Effector memory CD4-positive, alpha-beta T cell (primary cell): ENCODE measurements around the gene PCBP3.

ENCODE experiments used
- DNase-seq, 3 donors: peaks; one replicate each; pipeline ENCODE4 v3.0.0-alpha.2; 2020
- H3K27ac ChIP-seq: 2 replicates; pipeline ENCODE4 v1.7.0; 2013; ENCODE audit warnings: mild to moderate bottlenecking, low read length, moderate library complexity; ENCODE audit not compliant: insufficient read depth, poor library complexity, severe bottlenecking
- H3K27me3 ChIP-seq: replicated peaks from 2 replicates; pipeline ENCODE4 v1.7.0; 2013; ENCODE audit warnings: mild to moderate bottlenecking, low read length; ENCODE audit not compliant: insufficient read depth, control insufficient read depth, poor library complexity, severe bottlenecking
- H3K36me3 ChIP-seq: 2 replicates; pipeline ENCODE4 v1.7.0; 2013; ENCODE audit warnings: mild to moderate bottlenecking, low read length, moderate library complexity; ENCODE audit not compliant: control insufficient read depth, insufficient read depth
- H3K4me1 ChIP-seq: 2 replicates; pipeline ENCODE4 v1.7.0; 2013; ENCODE audit warnings: low read length, mild to moderate bottlenecking; ENCODE audit not compliant: control insufficient read depth, insufficient read depth, poor library complexity, severe bottlenecking
- H3K4me3 ChIP-seq: 2 replicates; pipeline ENCODE4 v1.7.0; 2013; ENCODE audit warnings: low read length, low read depth, mild to moderate bottlenecking; ENCODE audit not compliant: insufficient read depth, poor library complexity, severe bottlenecking
- H3K9me3 ChIP-seq: 2 replicates; pipeline ENCODE4 v1.7.0; 2013; ENCODE audit warnings: mild to moderate bottlenecking, low read length, moderate library complexity; ENCODE audit not compliant: control insufficient read depth

The PCBP3 gene

DNA sequence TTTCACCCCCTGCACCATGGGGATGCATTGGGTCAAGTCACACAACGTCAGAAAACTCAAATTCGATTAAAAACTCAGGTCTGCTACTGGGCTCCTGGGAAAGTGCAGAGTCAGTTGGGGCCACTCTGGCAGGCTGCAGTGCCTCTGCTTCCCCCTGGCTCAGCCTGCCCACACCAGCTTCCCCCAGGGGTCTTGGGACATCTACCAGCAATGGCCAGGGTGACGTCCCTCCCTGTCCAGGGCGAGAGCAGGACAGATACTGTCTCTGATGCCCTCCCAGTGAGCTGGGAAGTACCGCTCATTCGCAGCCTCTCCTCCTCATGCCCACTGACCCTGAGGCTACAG is 231.9 kb downstream of the PCBP3 start:
- H3K27ac ChIP-seq, result no peak overlapping the region

DNA sequence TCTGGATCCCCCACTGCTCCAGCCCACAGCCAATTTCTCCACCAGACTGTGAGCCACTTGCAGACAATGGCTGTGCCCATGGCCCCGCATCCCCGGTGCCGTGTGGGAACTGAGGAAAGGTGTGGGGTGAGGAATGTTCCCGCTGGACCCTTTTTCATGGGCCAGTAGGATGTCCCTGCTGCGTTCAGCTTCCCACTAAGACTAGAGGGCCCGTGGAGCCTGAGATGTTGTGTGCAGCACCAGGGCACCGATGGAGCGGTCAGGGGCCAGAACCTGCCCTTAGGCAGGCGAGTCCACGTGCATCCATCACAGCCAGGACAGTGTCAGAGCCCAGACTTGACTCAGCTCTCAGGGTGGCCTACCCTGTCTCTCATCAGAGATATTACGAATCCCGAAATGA is 232.4 kb downstream of the PCBP3 start:
- no peak for DNase-seq
- H3K9me3 ChIP-seq, result no peaks in the 10 kb centered on the region
- no peaks in the 10 kb centered on the region for H3K36me3 ChIP-seq
- peaks cover 14% of the 10 kb centered on the region for H3K4me1 ChIP-seq
- H3K27ac ChIP-seq, result no peak overlapping the region
- no peak overlapping the region for H3K4me3 ChIP-seq
- H3K27me3 ChIP-seq, result no peaks in the 10 kb centered on the region

More for the DNA sequence above, 231.9 kb downstream of the PCBP3 start:
- no peak overlapping the region for H3K4me3 ChIP-seq
- DNase-seq, result no peak
- no peaks in the 10 kb centered on the region for H3K36me3 ChIP-seq
- no peaks in the 10 kb centered on the region for H3K27me3 ChIP-seq
- H3K4me1 ChIP-seq, result peaks cover 9% of the 10 kb centered on the region
- no peaks in the 10 kb centered on the region for H3K9me3 ChIP-seq

DNA sequence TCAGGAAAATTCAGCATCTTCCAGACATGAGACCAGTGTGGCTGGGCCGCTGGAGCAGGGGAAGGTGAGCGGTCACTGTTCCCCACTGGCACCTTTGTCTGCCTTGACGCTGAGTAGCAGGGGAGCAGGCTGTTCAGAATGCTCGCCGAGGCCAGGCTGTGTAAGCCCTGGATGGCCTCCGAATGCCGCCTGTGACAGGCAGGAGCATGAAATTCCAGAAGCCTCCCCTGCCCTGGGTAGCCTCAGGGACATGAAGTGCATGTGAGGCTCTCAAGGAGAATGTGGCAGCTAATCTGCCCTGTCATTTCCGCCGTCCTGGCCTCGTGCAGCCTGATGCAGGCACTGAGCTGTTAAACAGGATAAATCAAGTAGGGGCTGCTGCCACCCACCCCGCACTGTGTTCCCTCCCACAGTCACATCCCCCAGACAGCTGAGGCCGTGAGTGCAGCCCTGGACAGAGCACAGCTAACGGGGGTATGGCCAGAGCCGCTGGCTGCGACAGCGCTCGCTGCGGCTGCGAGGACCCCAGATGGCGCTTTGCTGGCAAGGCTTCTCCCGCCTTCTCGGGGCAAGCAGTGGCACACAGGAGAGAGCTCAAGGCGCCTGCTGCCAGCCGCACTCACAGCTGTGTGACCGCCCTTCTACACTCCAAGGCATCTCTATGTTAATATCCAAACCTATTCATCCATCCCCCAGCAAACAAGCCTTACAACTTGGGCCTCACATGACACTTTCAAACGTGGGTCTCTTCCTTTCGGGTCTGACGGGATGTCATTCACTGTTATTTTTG is 233.1 kb downstream of the PCBP3 start:
- peaks cover 14% of the 10 kb centered on the region for H3K4me1 ChIP-seq
- H3K36me3 ChIP-seq, result no peaks in the 10 kb centered on the region
- H3K27ac ChIP-seq, result no peak overlapping the region
- H3K27me3 ChIP-seq, result no peaks in the 10 kb centered on the region
- no peak for DNase-seq
- no peak overlapping the region for H3K4me3 ChIP-seq
- no peaks in the 10 kb centered on the region for H3K9me3 ChIP-seq

DNA sequence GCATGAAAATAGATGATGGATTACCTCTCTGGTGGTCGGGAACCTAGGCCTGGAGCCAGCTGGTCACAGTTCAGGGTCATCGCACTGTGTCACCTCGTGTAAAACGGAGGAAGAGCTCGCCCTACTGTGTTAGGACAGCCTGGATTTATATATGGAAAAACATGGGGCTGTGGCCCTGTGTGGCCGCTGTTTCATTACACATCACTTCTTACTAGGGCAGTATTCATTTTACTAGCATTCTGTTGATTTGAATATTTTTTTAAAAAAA is 233.6 kb downstream of the PCBP3 start:
- peaks cover 14% of the 10 kb centered on the region for H3K4me1 ChIP-seq
- DNase-seq, result no peak
- no peak overlapping the region for H3K4me3 ChIP-seq
- no peaks in the 10 kb centered on the region for H3K27me3 ChIP-seq
- H3K9me3 ChIP-seq, result no peaks in the 10 kb centered on the region
- no peaks in the 10 kb centered on the region for H3K36me3 ChIP-seq
- no peak overlapping the region for H3K27ac ChIP-seq

DNA sequence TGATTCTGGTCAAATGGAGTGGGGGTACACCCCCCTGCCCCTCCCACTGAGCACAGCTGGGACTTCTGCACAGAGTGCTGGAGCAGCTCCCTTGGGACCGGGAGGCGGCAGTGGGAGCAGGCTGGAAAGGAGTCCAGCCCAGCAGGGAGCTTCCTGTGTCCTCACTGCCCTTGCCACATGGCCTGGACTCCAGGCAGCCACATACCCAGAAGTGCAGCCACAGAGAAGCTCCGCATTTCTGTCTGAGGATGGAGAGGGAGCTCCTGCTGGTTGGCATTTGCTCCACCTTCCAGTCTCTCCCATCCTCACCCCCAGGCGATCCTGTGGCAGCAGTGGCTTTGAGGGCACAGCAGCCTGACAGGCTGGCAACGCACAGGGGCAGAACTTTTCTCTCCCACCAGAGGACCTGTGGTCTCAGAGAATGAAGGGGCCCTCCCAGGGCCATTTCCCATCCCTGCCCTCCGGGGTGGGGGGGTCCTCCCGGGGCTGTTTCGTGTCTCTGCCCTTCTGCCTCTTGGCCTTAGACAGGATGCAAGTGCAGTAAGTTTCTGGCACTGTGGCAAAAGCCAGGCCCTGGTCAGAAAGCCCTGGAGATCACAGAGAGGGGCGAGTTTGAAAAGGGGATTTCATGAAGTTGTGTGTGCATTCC is 234.4 kb downstream of the PCBP3 start:
- no peak for DNase-seq
- Histone ChIP-seq H3K4me1 (peaks cover 14% of the 10 kb centered on the region), H3K9me3 (no peaks in the 10 kb centered on the region), H3K27me3 (no peaks in the 10 kb centered on the region), H3K36me3 (no peaks in the 10 kb centered on the region), H3K4me3 (no peak overlapping the region), H3K27ac (no peak overlapping the region)

DNA sequence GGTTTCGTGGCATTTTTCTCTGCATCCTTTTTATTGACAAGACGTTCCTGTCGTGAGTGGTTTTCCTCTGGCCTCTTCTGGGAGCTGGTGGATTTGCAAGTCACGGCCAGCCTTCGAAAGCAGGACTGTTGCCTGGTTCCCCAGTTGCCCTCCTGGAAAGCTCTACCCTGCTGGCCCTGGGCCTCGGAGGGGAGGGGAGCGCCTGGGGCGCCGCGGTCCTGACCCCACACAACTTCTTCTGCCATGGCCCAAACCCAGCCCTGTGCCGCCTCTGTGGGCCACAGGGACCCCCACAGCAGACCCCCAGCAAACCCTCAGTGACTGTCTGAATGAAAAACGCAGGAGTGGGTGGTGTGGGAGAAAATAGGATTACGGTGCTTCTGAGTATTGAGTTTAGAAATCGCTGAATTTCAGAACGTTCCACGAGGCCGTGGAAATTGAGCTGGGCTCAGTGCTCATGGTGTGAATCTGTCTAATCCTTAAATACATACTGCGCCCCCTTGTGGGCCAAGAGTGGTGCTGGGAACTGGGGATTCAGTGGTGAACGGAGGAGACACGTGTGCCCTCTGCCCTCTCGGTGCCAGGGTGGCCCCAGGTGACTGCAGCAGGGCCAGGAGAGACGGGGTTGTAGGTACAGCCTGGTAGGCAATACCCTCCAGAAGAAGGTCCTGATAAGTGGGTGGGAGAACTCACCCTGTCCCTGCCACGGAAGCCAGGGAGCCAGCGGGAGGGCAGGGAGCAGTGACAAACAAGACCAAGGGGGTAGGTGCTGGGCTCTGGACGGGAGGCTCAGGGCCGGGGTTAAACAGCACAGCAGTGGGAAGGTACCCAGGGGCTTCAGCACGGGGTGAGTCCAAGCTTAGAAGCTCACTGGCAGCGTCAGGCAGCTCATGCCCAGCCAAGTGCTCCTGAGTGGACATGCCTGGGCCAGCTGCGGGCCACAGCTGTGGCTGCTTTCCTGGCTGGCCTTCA is 236.9 kb downstream of the PCBP3 start:
- peak; percentile 30 to 55 (median 40) for DNase-seq

DNA sequence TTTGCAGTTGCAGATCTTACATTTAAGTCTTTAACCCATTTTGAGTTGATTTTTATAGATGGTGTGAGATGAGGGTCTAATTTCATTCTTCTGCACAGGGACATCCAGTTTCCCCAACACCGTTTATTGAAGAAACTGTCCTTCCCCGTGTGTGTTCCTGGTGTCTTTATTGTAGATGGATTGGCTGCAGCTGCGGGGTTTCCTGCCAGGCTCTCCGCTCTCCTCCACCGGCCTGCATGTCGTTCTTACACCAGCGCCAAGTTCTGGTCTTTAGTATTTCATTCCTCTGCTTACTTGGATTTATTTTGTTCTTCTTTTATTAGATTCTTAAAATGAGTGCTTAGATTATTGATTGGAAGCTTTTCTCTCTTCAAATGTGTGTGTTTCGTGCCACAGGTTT is 239.1 kb downstream of the PCBP3 start:
- no peak for DNase-seq
- H3K27ac ChIP-seq, result no peak overlapping the region
- H3K9me3 ChIP-seq, result no peaks in the 10 kb centered on the region
- no peak overlapping the region for H3K4me3 ChIP-seq
- no peaks in the 10 kb centered on the region for H3K36me3 ChIP-seq
- no peaks in the 10 kb centered on the region for H3K27me3 ChIP-seq
- H3K4me1 ChIP-seq, result peaks cover 41% of the 10 kb centered on the region

More for the DNA sequence above, 236.9 kb downstream of the PCBP3 start:
- Histone ChIP-seq H3K36me3 (no peaks in the 10 kb centered on the region), H3K27ac (no peak overlapping the region), H3K9me3 (no peaks in the 10 kb centered on the region), H3K27me3 (no peaks in the 10 kb centered on the region), H3K4me3 (no peak overlapping the region), H3K4me1 (peaks cover 20% of the 10 kb centered on the region)

DNA sequence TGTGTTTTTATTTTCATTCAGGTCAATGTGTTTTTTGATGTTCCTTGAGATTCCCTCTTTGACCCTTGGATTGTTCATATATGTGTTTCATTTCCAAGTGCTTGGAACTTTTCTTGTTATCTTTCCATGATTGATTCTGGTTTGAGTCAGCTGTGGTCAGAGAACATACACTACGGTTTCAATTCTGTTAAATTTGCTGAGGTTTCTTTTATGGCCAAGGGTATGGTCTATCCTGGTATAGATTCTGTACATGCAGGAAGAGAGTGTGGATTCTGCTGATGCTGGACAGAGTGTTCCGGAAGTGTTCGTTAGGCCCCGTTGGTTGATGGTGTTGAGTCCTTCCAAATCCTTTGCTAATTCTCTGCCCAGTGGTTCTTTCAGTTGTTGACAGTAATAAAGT is 239.6 kb downstream of the PCBP3 start:
- no peaks in the 10 kb centered on the region for H3K36me3 ChIP-seq
- no peaks in the 10 kb centered on the region for H3K9me3 ChIP-seq
- H3K4me1 ChIP-seq, result peaks cover 45% of the 10 kb centered on the region
- no peak overlapping the region for H3K4me3 ChIP-seq
- H3K27me3 ChIP-seq, result no peaks in the 10 kb centered on the region
- DNase-seq, result no peak
- no peak overlapping the region for H3K27ac ChIP-seq

DNA sequence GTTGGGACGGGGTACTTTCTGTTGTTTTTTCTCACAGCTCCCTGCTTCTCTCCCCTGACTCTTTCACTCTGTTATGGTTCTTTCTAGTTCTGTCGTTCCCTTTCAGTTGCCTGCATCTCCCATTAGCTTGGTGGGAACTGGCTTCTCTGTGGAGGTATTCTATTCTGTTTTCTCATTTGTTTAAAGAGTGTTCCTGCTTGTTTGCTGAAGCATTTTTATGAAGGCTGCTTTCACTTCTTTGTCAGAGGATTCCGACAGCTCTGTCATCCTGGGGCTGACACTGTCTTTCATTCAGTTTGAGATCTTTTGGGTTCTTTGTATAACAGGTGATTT is 242.0 kb downstream of the PCBP3 start:
- peak overlapping the region; percentile 35 for H3K27ac ChIP-seq
- H3K4me3 ChIP-seq, result no peak overlapping the region
- H3K36me3 ChIP-seq, result no peaks in the 10 kb centered on the region
- no peak for DNase-seq
- no peaks in the 10 kb centered on the region for H3K9me3 ChIP-seq
- H3K4me1 ChIP-seq, result peaks cover 48% of the 10 kb centered on the region
- H3K27me3 ChIP-seq, result no peaks in the 10 kb centered on the region
